Myocyte (in vitro differentiated cells): ENCODE measurements around the gene FGFRL1. TPM values are rescaled to one million over a fixed set of nuclear protein-coding genes. Genes with fewer than 3 reads are reported as not detected.
A peak's percentile ranks its signal among the peaks of the same experiment; 100 is the strongest.
"Not testable (repeated sequence)": the region's sequence is repeated elsewhere in the genome, so short reads cannot be mapped to it uniquely, and the experiment has no call there.

Experiments used
- DNase-seq: peaks from one replicate; pipeline ENCODE4 v3.0.0-alpha.2; 2012; ENCODE audit warnings: low read depth
- total RNA-seq: library from RNA; depleted of rRNA; stranded (reverse); fragments of >200 nt; gene quantifications from 2 replicates; pipeline ENCODE4 v1.2.3, GENCODE V29; 2014

The FGFRL1 gene
- total RNA-seq, 1 donor from 2014 or later, result 20.5 TPM

DNA sequence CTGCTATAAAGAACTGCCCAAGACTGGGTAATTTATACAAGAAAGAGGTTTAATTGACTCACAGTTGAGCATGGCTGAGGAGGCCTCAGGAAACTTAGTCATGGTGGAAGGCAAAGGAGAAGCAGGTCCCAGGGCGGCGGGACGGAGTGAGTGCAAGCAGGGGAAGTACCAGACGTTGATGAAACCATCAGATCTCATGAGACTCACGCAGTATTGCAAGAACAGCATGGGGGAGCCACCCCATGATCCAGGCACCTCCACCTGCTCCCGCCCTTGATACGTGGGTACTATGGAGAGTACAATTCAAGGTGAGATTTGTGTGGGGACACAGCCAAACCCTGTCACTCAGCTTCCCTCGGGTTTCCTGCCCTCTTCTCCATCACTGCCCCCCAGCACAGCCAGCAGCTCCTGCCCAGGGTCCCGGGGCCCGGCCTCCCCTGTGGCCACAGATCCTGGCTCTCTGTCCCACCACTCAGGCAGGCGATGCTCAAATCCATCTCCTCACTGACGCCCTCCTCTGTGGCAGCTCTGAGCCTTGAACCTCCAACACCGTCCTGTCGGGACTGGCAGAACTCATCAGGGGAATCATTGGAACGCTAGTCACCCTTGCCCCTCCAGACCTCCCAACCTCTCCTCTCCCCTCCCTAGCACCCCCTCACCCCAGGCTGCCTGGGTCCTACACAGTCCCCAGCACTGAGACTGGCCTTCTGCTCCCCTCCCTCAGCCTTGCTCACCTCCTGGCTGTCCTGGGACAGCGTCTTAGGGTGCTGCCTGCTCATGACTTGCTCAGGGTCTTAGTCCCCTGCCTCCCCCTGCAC is 37.6 kb downstream of the FGFRL1 start:
- DNase-seq, result no peak

- DNase-seq, result no peak
Measured at GRCh38 chr4:1049591-1049905, 38.1 kb downstream of the FGFRL1 start.

DNA sequence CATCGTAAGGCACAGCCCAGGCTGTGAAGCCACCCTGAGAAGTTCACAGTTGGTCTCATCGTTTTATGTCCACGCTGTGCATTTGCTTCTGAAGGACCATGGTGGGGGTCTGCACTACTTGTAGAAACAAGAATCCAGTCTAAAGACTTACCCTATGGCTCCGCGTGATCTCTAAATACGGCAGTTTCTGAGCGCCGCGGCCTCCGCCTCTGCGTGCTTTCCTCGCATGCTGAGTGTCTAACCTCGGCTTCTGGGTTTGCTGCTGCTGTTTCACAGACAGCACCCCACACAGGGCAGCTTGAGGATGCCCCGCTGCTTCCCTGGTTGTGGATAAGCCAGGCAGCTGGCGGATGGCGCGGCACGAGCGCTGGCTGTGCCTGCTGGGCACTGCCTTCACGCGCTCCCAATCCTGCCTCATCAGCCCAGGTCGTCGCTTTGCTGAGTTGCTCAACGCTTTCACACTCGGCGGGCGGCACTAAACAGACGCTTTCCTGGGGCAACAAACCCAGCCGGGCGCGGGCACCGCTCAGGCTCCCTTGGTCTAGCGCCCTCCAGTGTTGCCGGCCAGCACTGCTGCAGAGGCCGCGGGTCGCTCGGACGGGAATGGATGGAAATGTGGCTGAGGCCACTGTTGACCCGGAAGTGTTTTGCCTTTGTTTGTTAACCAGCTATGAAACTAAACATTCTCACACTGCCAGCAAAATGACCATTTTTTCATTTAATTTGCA is 39.2 kb downstream of the FGFRL1 start:
- no peak for DNase-seq

GRCh38 chr4:1051472-1051871 is 40.0 kb downstream of the FGFRL1 start:
- peak; percentile 94 for DNase-seq

- DNase-seq, result no peak
Measured at GRCh38 chr4:1052231-1052671, 40.8 kb downstream of the FGFRL1 start.

DNA sequence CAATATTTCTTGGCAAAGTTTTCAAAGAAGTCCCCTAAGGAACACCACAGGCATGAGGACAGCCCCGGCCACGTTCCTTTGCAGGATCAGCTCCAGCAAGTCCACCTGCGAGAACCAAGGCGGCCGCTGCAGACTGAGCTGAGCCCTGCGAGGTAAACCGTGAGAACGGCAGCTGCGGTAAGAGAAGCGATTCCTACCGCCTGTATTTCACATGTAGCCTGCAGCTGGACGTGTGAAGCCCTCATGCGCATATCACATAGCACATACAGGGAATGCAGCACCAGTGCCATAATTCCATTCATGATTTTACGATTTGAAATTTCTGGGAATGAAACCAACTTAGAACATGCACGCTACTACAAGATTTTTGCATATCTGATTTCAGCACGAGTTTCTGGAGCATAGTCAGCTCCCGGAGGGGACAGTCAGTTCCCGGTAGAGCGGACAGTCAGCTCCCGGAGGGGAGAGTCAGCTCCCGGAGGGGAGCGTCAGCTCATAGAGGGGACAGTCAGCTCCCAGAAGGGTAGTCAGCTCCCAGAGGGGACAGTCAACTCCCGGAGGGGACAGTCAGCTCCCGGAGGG is 41.7 kb downstream of the FGFRL1 start:
- DNase-seq, result peak; percentile 65

DNA sequence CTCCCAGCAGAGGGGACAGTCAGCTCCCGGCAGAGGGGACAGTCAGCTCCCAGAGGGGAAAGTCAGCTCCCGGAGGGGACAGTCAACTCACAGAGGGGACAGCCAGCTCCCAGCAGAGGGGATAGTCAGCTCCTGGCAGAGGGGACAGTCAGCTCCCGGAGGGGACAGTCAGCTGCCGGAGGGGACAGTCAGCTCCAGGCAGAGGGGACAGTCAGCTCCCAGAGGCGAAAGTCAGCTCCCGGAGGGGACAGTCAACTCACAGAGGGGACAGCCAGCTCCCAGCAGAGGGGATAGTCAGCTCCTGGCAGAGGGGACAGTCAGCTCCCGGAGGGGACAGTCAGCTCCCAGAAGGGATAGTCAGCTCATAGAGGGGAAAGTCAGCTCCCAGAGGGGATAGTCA is 42.5 kb downstream of the FGFRL1 start:
- not testable (repeated sequence) for DNase-seq

- DNase-seq, result not testable (repeated sequence)
Measured at GRCh38 chr4:1054696-1055242, 43.3 kb downstream of the FGFRL1 start.

- DNase-seq, result not testable (repeated sequence)
Measured at GRCh38 chr4:1055243-1055701, 43.8 kb downstream of the FGFRL1 start.

DNA sequence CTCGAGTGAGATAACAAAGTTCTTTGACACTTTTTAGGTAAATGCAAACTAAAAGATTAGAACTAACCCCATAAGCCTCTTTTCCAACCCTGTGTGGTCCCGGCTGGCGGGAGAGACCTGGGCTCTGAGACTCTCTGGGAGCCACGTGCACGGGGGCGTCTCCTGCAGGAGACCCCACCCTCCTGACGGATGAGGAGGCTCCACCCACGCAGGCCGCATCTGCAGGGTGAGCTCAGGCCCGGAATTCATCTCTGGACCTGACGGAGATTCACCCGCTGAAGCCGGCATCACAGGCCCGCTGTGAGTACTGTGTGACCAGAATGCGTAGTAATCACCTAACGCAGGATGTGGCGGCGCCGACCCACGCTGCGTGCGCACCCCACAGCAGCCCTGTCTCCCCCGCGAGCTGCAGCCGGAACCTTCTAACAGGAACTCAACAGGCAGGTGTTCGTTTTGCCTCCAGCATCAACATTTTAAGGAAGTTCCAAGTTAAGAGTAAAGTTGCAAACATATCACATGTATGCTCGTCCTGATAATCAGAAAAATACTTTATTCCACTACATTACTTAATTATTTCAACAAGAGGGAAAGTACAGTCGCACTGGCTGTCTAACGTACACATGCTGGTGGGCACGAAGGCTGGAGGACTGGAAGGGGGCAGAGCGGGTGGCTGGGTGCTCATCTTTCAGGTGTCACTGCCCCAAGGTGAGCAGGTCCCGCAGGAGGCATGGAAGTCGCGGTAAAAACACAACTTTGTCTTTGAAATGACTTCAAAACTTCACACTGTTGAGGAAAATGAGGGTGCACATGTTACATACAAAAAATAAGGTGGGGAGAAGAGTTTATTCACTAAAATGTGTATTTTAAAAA is 44.5 kb downstream of the FGFRL1 start:
- DNase-seq, result no peak

- no peak for DNase-seq
Measured at GRCh38 chr4:1056671-1057402, 45.4 kb downstream of the FGFRL1 start.

DNA sequence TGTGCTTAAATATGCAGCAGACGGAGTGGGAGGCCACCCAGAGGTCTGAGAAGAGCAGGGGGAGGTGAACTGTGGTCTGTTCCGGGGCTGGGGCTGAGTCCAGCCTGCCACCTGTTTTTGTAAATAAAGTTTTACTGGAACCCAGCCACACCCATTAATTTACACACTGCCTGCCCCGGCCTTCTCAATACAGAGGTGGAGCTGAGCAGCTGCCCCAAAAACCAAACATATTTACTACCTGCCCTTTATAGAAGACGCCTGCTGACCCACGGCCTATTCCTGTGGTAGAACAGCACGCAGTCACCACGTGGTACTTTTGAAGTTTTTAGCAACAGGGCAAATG is 45.9 kb downstream of the FGFRL1 start:
- DNase-seq, result peak; percentile 30

GRCh38 chr4:1058198-1058996 is 47.0 kb downstream of the FGFRL1 start:
- DNase-seq, result peak; percentile 37

DNA sequence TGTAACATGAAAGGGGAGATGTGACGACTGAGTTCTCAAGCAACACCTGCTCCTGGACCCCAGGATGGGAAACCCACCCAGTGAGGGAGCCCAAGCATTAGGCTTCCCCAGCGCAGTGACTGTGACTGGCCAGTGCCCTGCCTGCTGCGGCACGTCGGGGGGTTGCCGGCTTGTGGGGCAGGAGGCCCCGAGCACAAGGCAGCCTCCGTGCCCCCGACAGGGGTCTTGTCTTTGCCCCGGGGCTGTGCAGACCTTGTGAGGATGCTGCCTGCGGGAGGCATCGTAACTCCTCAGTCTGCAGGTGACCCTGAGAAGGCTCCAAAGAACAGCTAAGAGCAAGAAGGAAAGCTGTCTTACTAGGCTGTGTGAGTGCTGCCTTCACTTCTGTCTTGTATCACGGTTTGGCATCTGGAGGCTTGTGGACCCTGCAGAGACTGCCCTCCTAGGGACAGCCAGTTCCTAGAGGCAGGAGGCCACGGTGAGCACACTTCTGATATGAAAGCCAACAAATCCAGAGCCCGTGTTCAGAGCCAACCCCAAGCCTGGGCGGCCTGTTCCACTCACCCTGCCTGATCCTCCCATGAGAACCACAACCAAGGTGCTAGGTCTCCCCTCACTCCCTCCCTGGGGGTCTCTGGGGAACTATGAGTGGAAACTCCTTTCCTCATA is 47.7 kb downstream of the FGFRL1 start:
- no peak for DNase-seq

DNA sequence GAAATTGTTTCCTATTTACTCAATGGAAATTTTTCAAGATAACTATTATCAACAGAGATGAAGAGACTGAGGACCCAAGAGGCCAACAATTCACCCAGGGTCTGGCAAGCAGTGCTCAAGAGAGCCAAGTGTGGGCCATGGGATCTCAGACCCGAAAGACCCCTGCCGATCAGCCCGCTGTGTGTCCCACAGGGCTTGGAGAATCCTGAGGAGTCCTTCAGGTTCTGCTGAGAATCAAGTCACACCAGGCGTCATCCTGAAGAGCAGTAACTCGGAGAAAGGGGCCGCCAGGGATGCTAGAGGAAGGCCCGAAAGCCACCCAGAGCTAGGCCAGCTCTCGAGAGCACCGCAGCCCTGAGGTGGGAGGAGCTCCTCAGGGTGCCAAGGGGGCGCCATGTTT is 48.7 kb downstream of the FGFRL1 start:
- DNase-seq, result no peak

- DNase-seq, result no peak
Measured at GRCh38 chr4:1060621-1061020, 49.2 kb downstream of the FGFRL1 start.

- no peak for DNase-seq
Measured at GRCh38 chr4:1061056-1061700, 49.8 kb downstream of the FGFRL1 start.

DNA sequence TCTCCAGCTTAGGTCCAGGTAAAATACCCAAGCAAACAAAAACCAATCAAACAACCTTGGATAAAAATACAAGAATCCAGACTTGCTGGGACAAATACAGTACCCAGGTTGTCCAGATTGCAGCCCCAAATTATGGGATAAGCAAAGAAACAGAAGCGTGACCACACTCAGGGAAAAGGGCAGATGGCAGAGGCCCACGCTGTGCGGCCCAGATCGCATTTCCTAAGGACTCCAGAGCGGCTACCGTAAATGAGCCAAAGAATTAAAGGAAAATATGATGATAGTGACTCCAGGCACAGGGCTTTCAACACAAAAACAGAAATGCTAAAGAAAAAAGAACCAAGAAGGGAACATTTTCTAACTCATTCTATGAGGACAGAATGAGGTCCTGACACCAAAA is 50.3 kb downstream of the FGFRL1 start:
- no peak for DNase-seq
